ENCODE measurements around the gene MFAP5.
"Not testable (repeated sequence)": the region's sequence is repeated elsewhere in the genome, so short reads cannot be mapped to it uniquely, and the experiment has no call there.

Gene MFAP5

DNA sequence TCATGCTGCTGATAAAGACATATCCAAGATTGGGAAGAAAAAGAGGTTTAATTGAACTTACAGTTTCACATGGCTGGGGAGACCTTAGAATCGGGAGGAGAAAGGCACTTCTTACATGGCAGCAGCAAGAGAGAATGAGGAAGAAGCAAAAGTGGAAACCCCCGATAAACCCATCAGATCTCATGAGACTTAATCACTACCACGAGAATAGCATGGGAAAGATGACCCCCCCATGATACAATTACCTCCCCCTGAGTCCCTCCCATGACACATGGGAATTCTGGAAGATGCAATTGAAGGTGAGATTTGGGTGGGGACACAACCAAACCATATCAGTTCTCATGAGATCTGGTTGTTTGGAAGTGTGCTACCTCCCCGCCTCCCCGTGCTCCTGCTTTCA, 9.8 kb upstream of the MFAP5 start:
- DNase-seq, result no peak

GRCh38 chr12:8668441-8668840, 5.8 kb upstream of the MFAP5 start:
- DNase-seq, result no peak

GRCh38 chr12:8667270-8667669, 4.6 kb upstream of the MFAP5 start:
- no peak for DNase-seq

DNA sequence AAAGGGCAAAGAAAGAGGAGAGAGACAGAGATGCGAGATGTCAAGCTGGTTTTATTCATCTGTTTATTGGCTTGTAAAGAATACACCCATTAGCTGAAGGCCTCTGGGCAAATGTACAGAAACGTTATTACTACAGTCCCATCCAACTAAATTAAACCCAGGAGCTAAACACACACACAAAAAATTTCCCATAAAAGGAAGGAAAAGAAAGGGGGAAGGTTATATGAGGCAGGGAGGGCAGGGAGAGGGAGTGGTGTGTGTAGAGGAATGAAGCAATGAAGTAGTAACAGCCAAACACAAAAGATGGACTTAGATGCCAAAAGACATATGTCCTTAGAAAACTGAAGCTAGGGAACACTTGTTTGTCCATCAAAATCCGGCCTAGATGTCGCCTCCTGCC, 3.1 kb upstream of the MFAP5 start:
- no peak for DNase-seq

DNA sequence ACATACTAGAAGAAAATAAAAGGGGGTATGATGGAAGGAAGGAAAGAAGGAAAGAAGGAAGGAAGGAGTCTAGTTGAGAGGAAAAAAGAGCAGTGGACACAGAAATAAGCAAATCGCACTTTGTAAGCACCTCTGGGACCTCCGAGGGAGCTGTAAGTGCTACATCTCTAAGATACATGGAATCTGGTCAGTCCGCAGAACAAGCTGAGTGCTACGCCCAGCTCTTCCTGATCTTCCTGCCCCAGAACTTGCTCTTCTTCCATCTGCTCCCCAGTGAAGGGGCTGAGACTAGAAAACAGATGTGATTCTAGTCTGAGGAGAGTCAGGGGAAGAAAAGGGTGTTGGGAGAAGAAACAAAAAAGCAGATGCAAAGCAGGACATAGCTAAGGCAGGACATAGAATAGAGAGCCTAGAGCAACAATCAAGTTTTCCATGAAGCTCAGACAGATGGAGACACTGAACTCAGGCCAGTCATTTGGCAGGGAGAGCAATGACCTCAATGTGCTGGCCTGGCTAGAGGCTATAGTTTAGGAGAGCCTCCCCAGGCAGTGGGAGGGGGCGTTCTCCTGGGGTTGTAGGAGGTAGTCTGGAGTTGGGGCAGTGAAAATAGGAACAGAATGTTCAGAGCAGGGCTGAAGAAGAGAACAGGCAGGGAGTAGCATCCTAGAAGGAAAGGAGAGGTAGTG, 1.7 kb upstream of the MFAP5 start:
- no peak for DNase-seq

GRCh38 chr12:8661751-8662150, 875 bp downstream of the MFAP5 start:
- DNase-seq, result no peak

GRCh38 chr12:8661016-8661415, 1.6 kb downstream of the MFAP5 start:
- no peak for DNase-seq

DNA sequence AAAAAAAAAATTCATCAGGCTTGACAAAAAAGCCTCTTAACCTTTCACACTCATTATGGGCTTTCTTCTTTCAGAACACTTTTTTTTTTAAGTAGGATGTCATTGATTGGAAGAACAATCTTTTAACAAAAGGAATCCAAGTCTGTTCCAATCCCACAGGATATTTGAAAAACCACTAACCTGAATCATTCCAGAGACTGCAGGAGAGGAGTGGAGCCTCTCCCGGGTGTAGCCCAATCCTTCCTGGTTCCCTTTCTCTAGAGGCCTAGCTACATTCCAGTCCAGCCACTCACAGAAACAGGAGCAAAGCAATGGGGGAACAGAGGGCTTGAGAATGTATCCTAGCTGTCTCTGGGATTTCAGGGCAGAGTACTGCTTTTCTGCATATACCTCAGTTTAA, 4.3 kb downstream of the MFAP5 start:
- DNase-seq, result peak; percentile 56

- DNase-seq, result no peak
These were observed 7.2 kb downstream of the MFAP5 start for GRCh38 chr12:8655421-8655820.

GRCh38 chr12:8648576-8649205, 13.9 kb downstream of the MFAP5 start:
- no peak for DNase-seq

DNA sequence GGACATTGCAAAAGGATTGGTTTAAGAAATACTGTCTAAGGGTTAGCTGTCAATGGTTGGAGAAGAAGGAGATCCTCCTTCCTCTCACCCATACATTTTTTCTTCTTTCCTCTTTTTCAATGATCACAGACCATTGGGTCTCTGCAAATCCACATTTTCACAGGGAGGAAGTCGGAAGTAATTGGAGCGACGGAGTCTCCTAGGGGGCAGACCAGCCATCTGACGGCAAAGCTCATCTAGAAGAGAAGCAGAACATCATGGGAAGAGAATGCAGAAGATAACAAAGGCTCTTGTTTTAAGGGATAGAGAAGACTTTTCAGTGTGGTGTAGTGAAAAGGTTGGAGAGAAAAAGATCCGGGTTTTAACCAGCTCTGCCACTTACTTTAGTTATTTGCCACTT, 14.7 kb downstream of the MFAP5 start:
- DNase-seq, result no peak

DNA sequence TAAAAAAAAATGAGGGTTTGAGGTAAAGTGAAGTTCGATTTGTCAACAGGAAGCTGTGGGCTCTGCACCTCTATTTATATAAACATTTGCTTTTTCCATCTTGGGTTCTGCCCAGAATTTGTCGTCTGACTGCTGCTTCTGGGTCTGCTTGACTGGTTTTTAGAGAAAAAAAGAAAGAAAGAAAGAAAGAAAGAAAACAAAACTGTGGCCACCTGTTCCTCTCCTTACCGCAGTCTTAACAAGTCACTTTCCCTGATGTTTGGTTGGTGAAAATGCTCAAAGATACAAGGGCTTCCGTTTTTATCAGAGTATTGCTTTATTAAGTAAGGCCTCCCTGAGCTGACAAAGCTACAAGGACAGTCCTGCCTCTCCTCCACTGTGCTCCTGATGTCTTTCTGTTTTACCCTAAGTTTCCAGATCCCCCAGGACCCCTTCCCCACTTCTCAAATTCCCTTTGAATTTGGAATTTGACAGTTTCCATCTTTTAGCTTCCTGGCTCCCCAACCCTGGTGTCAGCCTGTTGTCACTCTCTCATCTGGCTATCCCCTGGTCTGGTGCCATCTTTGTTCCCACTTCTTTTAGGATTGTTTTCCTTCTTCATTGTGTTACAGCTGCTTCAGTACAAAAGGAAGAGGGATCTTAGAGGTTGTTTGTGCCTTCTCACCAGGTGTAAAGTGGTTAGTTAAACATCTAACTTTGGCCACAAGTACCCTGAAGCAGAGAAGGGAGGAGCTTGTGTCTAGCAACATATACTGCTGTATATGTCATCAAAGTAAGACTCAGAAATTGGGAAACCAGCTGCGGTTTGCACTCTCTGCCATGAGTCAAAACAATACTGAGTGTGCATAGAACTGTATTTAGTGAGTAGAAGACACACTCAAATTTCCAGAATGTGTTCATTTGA, 18.0 kb downstream of the MFAP5 start:
- peak; percentile 6 for DNase-seq

DNA sequence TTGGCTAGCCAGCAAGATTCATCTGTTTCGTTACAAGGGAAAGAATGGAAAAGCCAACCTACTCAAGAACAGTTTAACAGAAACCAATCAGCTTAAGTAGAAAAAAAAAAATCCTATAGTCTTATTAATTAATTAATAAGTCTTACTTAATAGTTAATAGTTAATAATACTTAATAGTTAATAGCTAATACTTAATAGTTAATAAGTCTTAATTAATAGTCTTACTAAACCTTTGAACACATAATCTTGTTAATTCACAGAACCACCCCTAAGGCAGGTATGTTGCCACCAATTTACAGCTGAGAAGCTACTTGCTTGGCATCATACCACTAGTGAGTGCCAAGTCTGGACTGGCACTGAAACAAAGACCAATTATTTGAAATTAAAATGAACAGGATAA, 19.9 kb downstream of the MFAP5 start:
- DNase-seq, result no peak

DNA sequence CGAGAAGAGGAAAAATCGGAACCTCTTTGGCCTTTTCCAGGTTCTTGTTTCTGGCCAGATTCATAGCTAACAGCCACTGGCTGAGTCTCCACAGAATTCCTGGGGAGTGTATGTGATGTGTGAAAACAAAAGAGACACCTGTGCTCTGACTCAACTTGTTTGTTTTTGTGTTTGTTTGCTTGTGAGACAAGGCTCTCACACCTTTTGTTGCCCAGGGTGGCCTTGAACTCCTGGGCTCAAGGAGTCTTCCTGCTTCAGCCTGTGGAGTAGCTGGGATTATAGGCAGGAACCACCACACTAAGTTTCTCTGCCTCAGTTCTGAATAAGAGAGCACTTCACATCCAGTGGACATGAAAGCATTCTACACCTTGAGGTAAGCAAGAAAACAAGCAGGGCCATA, 22.7 kb downstream of the MFAP5 start:
- DNase-seq, result no peak

GRCh38 chr12:8638951-8639350, 23.7 kb downstream of the MFAP5 start:
- no peak for DNase-seq

GRCh38 chr12:8637666-8638065, 25.0 kb downstream of the MFAP5 start:
- no peak for DNase-seq

DNA sequence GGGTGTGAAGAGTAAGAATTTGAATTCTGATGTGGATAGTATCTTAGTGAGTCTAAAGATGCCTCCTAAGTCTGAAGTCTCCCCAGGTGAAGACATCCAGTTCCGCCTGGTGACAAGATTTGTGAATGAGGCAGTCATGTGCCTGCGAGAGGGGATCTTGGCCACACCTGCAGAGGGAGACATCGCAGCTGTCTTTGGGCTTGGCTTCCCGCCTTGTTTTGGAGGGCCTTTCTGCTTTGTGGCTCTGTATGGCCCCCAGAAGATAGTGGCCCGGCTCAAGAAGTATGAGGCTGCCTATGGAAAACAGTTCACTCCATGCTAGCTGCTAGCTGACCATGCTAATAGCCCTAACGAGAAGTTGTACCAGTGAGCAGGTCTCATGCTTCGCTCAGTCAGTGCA, 25.4 kb downstream of the MFAP5 start:
- no peak for DNase-seq

DNA sequence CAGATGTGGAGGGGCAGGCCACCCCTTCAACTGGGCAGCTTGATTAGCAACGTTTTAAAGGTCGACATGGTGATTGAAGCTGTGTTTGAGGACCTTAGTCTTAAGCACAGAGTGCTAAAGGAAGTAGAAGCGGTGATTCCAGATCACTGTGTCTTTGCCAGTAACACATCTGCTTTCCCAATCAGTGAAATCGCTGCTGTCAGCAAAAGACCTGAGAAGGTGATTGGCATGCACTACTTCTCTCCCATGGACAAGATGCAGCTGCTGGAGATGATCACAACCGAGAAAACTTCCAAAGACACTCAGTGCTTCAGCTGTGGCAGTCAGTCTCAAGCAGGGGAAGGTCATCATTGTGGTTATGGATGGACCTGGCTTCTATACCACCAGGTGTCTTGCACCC, 26.0 kb downstream of the MFAP5 start:
- DNase-seq, result no peak

DNA sequence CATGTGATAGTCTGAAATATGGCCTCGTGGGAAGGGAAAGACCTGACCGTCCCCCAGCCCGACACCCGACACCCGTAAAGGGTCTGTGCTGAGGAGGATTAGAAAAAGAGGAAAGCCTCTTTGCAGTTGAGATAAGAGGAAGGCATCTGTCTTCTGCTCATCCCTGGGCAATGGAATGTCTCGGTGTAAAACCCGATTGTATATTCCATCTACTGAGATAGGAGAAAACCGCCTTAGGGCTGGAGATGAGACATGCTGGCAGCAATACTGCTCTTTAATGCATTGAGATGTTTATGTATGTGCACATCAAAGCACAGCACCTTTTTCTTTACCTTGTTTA, 26.6 kb downstream of the MFAP5 start:
- not testable (repeated sequence) for DNase-seq

DNA sequence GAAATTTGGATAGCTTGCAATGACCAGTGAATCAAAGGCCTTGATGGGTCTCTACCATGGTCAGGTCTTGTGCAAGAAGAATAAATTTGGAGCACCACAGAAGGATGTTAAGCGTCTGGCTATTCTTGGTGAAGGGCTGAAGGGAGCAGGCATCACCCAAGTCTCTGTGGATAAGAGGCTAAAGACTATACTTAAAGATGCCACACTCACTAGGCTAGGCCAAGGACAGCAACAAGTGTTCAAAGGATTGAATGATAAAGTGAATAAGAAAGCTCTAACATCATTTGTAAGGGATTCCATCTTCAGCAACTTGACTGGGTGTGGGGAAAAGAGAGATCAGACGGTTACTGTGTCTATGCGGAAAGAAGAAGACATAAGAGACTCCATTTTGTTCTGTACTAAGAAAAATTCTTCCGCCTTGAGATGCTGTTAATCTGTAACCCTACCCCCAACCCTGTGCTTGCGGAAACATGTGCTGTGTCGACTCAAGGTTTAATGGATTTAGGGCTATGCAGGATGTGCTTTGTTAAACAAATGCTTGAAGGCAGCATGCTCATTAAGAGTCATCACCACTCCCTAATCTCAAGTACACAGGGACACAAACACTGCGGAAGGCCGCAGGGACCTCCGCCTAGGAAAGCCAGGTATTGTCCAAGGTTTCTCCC, 27.2 kb downstream of the MFAP5 start:
- not testable (repeated sequence) for DNase-seq

DNA sequence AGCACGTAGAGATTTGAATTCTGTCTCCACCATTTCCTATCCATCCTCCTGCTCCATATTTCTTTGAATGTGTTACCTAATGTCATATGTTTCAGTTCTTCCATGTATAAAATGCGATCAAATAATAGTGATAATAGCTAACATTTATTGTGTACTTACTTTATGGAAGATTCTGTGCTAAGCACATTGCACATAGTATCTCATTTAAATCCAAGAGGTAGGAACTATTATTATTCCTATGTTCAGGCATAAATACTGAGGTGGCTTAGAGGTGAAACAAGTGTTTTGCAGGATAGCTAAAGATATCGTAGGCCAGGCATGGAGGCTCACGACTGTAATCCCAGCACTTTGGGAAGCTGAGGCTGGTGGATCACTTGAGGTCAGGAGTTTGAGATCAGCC, 32.5 kb downstream of the MFAP5 start:
- no peak for DNase-seq

- DNase-seq, result peak; percentile 8
These were observed 33.1 kb downstream of the MFAP5 start for GRCh38 chr12:8629486-8630033.

DNA sequence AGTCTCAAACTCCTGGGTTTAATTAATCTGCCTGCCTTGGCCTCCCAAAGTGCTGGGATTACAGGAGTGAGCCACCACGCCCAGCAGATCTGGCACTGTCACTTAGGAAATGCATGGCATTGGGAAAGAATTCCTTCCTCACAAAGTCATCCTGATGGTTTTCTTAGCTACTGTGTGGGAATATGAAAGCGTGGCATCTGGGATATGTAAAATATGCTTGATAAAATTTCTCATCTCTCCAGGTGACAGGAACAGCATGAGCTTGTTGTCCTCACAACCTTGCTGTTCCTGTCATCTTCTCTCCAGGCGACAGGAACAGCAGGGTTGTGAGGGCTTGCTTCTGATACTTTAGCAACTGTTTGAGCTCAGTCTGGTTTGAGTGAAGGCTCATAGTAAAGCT, 33.9 kb downstream of the MFAP5 start:
- DNase-seq, result no peak
